AG04449 (cell line): ENCODE results near the gene CACNB2.

Experiments used
- CTCF ChIA-PET: fragments of 350-600 bp; formaldehyde crosslinking; extraction: SDS; loops from one replicate; lab custom pipeline; 2021; ENCODE audit warnings: antibody characterized with exemption; lab: Yijun Ruan, JAX
- POLR2A ChIA-PET: fragments of 400-600, 350-600 bp; formaldehyde crosslinking; extraction: SDS; loops from one replicate; lab custom pipeline; 2020; ENCODE audit warnings: antibody characterized with exemption, inconsistent platforms; lab: Yijun Ruan, JAX
- DNase-seq: peaks from one replicate; pipeline ENCODE4 v3.0.0-alpha.2; 2010; ENCODE audit warnings: low read depth, low spot score
- H3K4me3 ChIP-seq: 2 replicates; pipeline ENCODE4 v1.5.1; 2011; ENCODE audit warnings: low read depth, mild to moderate bottlenecking, control low read depth, low read length
- CTCF ChIP-seq: IDR thresholded peaks from one replicate; pipeline ENCODE4 v1.5.1; 2011; ENCODE audit warnings: mild to moderate bottlenecking, moderate library complexity, low read length, control low read depth, inconsistent platforms; ENCODE audit not compliant: insufficient read depth; ENCODE audit errors: missing control alignments

The CACNB2 gene

DNA sequence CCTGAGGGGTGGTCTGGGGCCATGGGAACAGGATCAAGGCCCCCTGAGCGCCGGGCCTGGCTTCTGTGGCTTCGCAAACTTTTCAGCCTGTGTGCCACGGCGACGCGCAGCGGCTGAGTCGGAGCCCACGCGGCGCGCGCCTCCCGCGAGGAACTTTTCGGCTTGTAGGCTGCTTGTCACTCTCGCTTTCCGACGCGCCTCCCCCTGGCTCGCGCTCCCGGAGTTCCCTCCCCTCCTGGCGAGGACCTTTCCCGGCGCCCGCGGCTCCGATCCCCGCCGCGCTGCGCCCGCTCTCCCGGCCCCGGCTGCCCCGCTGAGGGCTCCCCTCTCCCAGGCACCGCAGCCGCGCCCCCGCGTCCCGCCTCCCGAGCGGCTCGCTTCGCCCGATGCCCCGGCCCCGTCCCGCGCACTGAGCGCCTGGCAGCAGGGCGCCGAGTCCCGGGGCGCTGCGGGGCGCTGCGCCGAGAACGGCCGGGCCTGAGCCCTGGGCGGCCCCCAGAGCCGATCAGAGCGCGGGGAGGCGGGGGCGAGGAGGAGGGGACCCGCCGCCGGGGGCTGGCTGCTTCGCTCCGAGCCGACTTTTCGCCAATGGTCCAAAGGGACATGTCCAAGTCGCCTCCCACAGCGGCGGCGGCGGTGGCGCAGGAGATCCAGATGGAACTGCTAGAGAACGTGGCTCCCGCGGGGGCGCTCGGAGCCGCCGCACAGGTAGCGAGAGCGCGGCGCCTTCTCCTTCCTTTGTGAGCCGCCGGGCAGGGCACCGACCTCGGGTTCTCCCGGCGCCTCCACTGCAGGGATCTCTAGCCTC lies at the start of gene CACNB2:
CACNB2 (plus strand) TSS at position 276 of the 808 bp plus-strand sequence.
- DNase-seq, result no peak
- peak within 1 kb of the TSS; percentile 41 for H3K4me3 ChIP-seq
- no peak for TF ChIP-seq CTCF
- POLR2A ChIA-PET, result no interaction called here
- CTCF ChIA-PET, result no interaction called here

DNA sequence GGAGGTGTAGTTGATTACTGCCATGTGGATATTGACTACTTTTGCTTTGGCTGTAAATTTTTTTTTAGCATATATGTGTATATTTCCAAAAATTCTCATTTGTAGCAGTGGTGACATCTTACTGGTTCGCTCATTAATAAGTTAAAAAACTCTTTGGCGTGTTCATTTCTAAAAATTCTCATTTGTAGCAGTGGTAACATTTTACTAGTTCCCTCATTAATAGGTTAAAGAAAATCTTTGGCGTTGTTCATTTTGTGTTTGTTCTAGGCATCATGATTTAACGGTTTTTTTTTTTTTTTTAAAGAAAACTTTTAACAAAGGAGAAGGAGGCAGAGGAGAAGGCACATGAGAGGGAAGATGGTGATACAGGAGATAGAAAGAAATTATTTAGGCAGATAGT lies 45.9 kb upstream of the CACNB2 start:
- H3K4me3 ChIP-seq, result no peak overlapping the region
- DNase-seq, result no peak
- POLR2A ChIA-PET, result no interaction called here

DNA sequence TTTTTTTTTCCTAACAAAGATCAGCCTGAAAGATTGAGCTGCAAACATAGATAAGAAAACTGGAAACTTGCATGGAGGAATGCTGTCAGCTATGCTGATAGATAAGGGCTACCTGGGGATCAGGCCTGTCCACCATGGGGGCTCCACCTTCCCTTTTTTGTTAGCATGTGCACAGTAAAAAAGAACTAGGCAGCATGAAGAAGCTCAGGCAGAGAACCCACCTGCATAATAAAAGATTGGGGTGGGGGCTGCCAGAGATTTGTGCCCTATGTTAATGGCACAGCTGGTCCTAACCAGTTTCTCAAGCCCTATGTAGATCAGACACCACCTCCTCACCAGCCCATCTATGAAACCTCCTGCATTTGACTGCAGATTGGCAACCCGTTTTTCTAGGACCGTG lies 45.4 kb upstream of the CACNB2 start:
- ChIA-PET POLR2A (no interaction called here), CTCF (no interaction called here)
- H3K4me3 ChIP-seq, result no peak overlapping the region
- TF ChIP-seq CTCF, result no peak
- no peak for DNase-seq

More for the DNA sequence above, 45.9 kb upstream of the CACNB2 start:
- CTCF ChIA-PET, result no interaction called here
- TF ChIP-seq CTCF, result no peak

DNA sequence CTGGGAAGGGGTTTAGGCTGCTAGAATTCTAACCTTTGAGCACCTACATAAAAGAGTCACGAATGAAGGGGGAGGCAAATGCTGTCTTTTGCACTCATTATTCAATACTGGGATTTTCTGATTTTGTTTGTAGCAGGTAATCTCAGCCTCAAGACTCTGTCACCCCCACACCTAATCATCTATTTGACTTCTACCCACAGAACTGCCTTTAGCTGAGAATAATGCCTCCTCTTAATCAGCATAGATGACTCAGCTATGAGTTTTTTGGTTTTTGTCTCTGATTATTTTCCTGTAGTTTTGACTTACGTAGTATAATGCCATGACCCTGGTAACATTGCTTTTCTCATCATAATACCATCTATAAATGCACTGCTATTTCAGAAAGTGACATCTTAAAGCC lies 42.7 kb upstream of the CACNB2 start:
- no peak overlapping the region for H3K4me3 ChIP-seq
- CTCF ChIA-PET, result no interaction called here
- DNase-seq, result no peak
- no peak for TF ChIP-seq CTCF
- POLR2A ChIA-PET, result no interaction called here

GRCh38 chr10:18098201-18098600 lies 42.0 kb upstream of the CACNB2 start:
- H3K4me3 ChIP-seq, result no peak overlapping the region
- no peak for TF ChIP-seq CTCF
- ChIA-PET POLR2A (no interaction called here), CTCF (interaction anchor here (1.1 kb wide), 1 partner anchor 250 kb away, joined by 5 read pairs; no protein-coding TSS in a partner anchor)
- DNase-seq, result no peak

DNA sequence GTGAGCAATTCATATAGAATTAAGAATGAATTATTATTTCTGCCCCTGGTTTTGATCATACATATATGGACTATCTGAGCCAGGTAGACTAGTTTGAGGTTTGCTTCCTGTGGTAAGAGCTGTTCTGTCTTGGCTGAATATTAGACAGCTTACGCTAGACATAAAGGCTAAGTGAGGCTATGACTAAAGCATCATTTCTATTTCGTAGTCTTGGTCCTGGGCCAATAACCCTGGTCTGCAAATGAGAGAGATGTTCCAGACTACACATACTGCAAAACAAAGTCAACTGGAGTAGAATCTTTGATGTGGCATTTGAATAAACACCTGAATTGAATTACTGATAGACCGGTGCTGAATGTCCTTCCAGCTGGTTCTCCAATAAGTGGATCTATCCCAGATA lies 40.8 kb upstream of the CACNB2 start:
- POLR2A ChIA-PET, result no interaction called here
- CTCF ChIA-PET, result no interaction called here
- H3K4me3 ChIP-seq, result no peak overlapping the region
- no peak for DNase-seq
- TF ChIP-seq CTCF, result no peak
